K562 (cell line): ENCODE data around the gene BAIAP2. TPM values are rescaled to one million over a fixed set of nuclear protein-coding genes. Genes with fewer than 3 reads are reported as not detected.

Source experiments
- ATAC-seq: fragments of 200-7000 bp; cut with Tn5 transposase; 3 replicates; pipeline ENCODE4 v1.9.1; 2020; ENCODE audit warnings: moderate library complexity
- BruUV-seq: library from RNA; stranded (reverse); fragments of 400-500 nt; replicated peaks from 2 replicates; lab custom pipeline; 2021; lab: Mats Ljungman, UMichigan
- CTCF ChIA-PET: fragments of 300-600 bp; formaldehyde crosslinking; extraction: SDS; loops from one replicate; lab custom pipeline; 2021; ENCODE audit warnings: low intra/inter-chr PET ratio; lab: Yijun Ruan, JAX
- POLR2A ChIA-PET: fragments of 300-600, 350-650 bp; sonication (Branson Sonifier 250); formaldehyde crosslinking; extraction: SDS; loops from one replicate; lab custom pipeline; 2021; ENCODE audit warnings: antibody characterized with exemption, inconsistent platforms; lab: Yijun Ruan, JAX
- DNase-seq, 4 experiments: peaks; one replicate each; pipeline versions ENCODE4 v3.0.0 to v3.0.0-alpha.2; 2011 to 2018; ENCODE audit warnings: low spot score in 3 of 4, mixed read lengths in 3 of 4; ENCODE audit errors: extremely low read depth in 1 of 4
- FAIRE-seq: peaks from 2 replicates; lab custom pipeline; 2011; peaks lifted over from hg19 to GRCh38; lab: Jason Lieb, UNC
- H2AFZ ChIP-seq: 2 replicates; pipeline ENCODE4 v1.6.0; 2011; ENCODE audit warnings: low read depth, low read length, control low read depth, inconsistent platforms
- H3K27ac ChIP-seq: fragments of 200-600 bp; 3 replicates; pipeline ENCODE4 v1.8.0; 2011; ENCODE audit warnings: low read depth, mild to moderate bottlenecking, control low read depth, inconsistent platforms, low read length, moderate library complexity, mixed read lengths; ENCODE audit errors: extremely low read depth
- H3K27me3 ChIP-seq, 2 experiments: fragments of 300-600 bp in 1 of 2; 2 replicates in 1 of 2; 3 replicates in 1 of 2; pipeline versions ENCODE4 v1.6.0 to v1.8.0; 2011; ENCODE audit warnings: inconsistent platforms in 2 of 2, low read length in 2 of 2, mild to moderate bottlenecking in 1 of 2, mixed read lengths in 1 of 2, moderate library complexity in 1 of 2; ENCODE audit not compliant: control insufficient read depth in 2 of 2, insufficient read depth in 2 of 2
- H3K36me3 ChIP-seq: fragments of 300-600 bp; 3 replicates; pipeline ENCODE4 v1.8.0; 2011; ENCODE audit warnings: mild to moderate bottlenecking, low read length, inconsistent platforms; ENCODE audit not compliant: control insufficient read depth, insufficient read depth
- H3K4me1 ChIP-seq, 2 experiments: fragments of 200-600 bp in 1 of 2; replicated peaks in 1 of 2; 2 replicates in 1 of 2; 3 replicates in 1 of 2; pipeline versions ENCODE4 v1.5.1 to v1.8.0; 2011; ENCODE audit warnings: inconsistent platforms in 2 of 2, low read length in 2 of 2, mild to moderate bottlenecking in 1 of 2, mixed read lengths in 1 of 2, moderate library complexity in 1 of 2; ENCODE audit not compliant: control insufficient read depth in 2 of 2, insufficient read depth in 2 of 2
- H3K4me2 ChIP-seq: 2 replicates; pipeline ENCODE4 v1.6.1; 2011; ENCODE audit warnings: low read length, control low read depth, inconsistent platforms, mixed read lengths; ENCODE audit not compliant: insufficient read depth
- H3K4me3 ChIP-seq: fragments of 200-600 bp; sonication (generic), shearing (Covaris generic); 2 replicates; pipeline ENCODE4 v1.5.1; 2016; ENCODE audit warnings: control low read depth, inconsistent platforms
- H3K79me2 ChIP-seq: fragments of 200-600 bp; 3 replicates; pipeline ENCODE4 v1.8.0; 2011; ENCODE audit warnings: low read length, inconsistent platforms; ENCODE audit not compliant: control insufficient read depth, insufficient read depth
- H3K9ac ChIP-seq, 2 experiments: 2 replicates each; pipeline versions ENCODE4 v1.6.0 to v1.6.1; 2011; ENCODE audit warnings: low read depth in 2 of 2, low read length in 2 of 2, control low read depth in 1 of 2, inconsistent platforms in 1 of 2, mild to moderate bottlenecking in 1 of 2, mixed read lengths in 1 of 2; ENCODE audit not compliant: insufficient read depth in 1 of 2
- H3K9me1 ChIP-seq: one replicate; pipeline ENCODE4 v1.6.0; 2011; ENCODE audit warnings: inconsistent platforms, mild to moderate bottlenecking, low read length, moderate library complexity; ENCODE audit not compliant: control insufficient read depth, insufficient read depth
- H3K9me3 ChIP-seq: replicated peaks from 2 replicates; pipeline ENCODE4 v1.5.1; 2011; ENCODE audit warnings: low read depth, low read length, inconsistent platforms; ENCODE audit not compliant: control insufficient read depth, insufficient read depth
- H4K20me1 ChIP-seq: replicated peaks from 2 replicates; pipeline ENCODE4 v1.6.1; 2011; ENCODE audit warnings: low read length, inconsistent platforms, mixed read lengths; ENCODE audit not compliant: control insufficient read depth, insufficient read depth
- DMBX1 ChIP-seq: fragments of 250-450 bp; sonication (Bioruptor Pico); IDR thresholded peaks from 2 replicates; pipeline ENCODE4 v1.8.0; 2022; ENCODE audit warnings: inconsistent platforms, mild to moderate bottlenecking, moderate library complexity, borderline replicate concordance
- NEUROD1 ChIP-seq: fragments of 150-350 bp; IDR thresholded peaks from 2 replicates; pipeline ENCODE4 v1.6.1; 2014; ENCODE audit warnings: borderline replicate concordance, low read length, low read depth; ENCODE audit not compliant: partially characterized antibody
- POLR2G ChIP-seq: fragments of 200-400 bp; formaldehyde crosslinking; IDR thresholded peaks from 2 replicates; pipeline ENCODE4 v1.6.1; 2017; ENCODE audit warnings: low read depth, mild to moderate bottlenecking, antibody characterized with exemption, low read length, moderate library complexity
- ZNF444 ChIP-seq: fragments of 250-450 bp; sonication (Bioruptor Pico); IDR thresholded peaks from 2 replicates; pipeline ENCODE4 v1.4.0; 2020; ENCODE audit warnings: mild to moderate bottlenecking, moderate library complexity
- ZNF77 ChIP-seq: fragments of 250-450 bp; sonication (Bioruptor Pico); IDR thresholded peaks from 2 replicates; pipeline ENCODE4 v1.5.0; 2020
- ZNF778 ChIP-seq: fragments of 450-650 bp; formaldehyde crosslinking; IDR thresholded peaks from 2 replicates; pipeline ENCODE4 v1.4.0; 2020; ENCODE audit warnings: mild to moderate bottlenecking, moderate library complexity
- WGBS: fragments of 100-300 bp; shearing (Covaris generic); methylation state at CpG from one replicate; pipeline ENCODE4 v1.1.6; 2016; ENCODE audit warnings: low coverage, mixed read lengths; ENCODE audit not compliant: insufficient coverage; ENCODE audit errors: missing lambda C conversion rate; 5-methylcytosine and 5-hydroxymethylcytosine counted together
- in situ Hi-C: fragments of 300-500 bp; cut with MboI; formaldehyde crosslinking; loops from 4 replicates; pipeline ENCODE4 v1.15.0; 2018; ENCODE audit warnings: inconsistent platforms, mixed read lengths
- intact Hi-C: fragments of 100-400 bp; cut with micrococcal nuclease; formaldehyde crosslinking; loops from 2 replicates; pipeline ENCODE4 v1.14.2; 2022
- polyA plus RNA-seq, 8 experiments: library from polyadenylated mRNA; depleted of rRNA in 4 of 8; stranded (reverse) in 5 of 8; unstranded in 3 of 8; fragments of >200 nt; fragmentation: Nextera tagmentation in 2 of 8; fragmentation: Illumina TruSeq in 1 of 8; extraction: Ambion mirVana in 2 of 8; extraction: Trizol in 1 of 8; gene quantifications; 2 replicates each; pipeline versions ENCODE4 v1.2.1 to v1.2.3, GENCODE V29; 2011 to 2014; ENCODE audit warnings: inconsistent platforms in 1 of 8, missing spikeins in 1 of 8
- total RNA-seq, 7 experiments: library from RNA; depleted of rRNA in 6 of 7; stranded (reverse); fragments of >200 nt in 6 of 7; fragmentation: Illumina TruSeq in 2 of 7; extraction: Trizol in 2 of 7; gene quantifications; 2 replicates each; pipeline versions ENCODE4 v1.2.1 to v1.2.3, GENCODE V29; 2011 to 2021; ENCODE audit warnings: low replicate concordance in 1 of 7

BAIAP2 gene
- total and polyA plus RNA-seq, 9 of the 15 experiments (the other 6 are each of a cell fraction or from before 2014, with no cell fraction given), result 2.3 to 51.6 (median 18.4) TPM

GRCh38 chr17:81091774-81092517 is 57.0 kb downstream of the BAIAP2 start:
- H3K36me3 ChIP-seq, result peaks cover 45% of the 10 kb centered on the region; the same call in 2 of the 3 replicates
- ATAC-seq (no peak), FAIRE-seq (no peak), DNase-seq (no peak)
- H3K9me1 ChIP-seq, result peaks cover 5% of the 10 kb centered on the region
- no peak overlapping the region for H3K9ac ChIP-seq
- 87% methylated on average over 15 of the region's 23 CpGs for WGBS
- POLR2A ChIA-PET, result interaction anchor here (1.0 to 1.1 kb wide), 2 partner anchors 50 to 74 kb away, joined by 3 read pairs; no protein-coding TSS in a partner anchor
- peaks cover 47 to 87% of the 10 kb centered on the region in 2 experiments for H3K4me1 ChIP-seq
- TF ChIP-seq POLR2G, result peak; percentile 37; the same call in 1 of the 2 replicates
- TF ChIP-seq NEUROD1, result no peak
- no peak for TF ChIP-seq ZNF778
- TF ChIP-seq DMBX1 (CRISPR knock-in tag), result no peak
- TF ChIP-seq ZNF77 (CRISPR knock-in tag), result no peak
- no peak for TF ChIP-seq ZNF444 (CRISPR knock-in tag)
- H3K27me3 ChIP-seq, result no peaks in the 10 kb centered on the region
- H3K27ac ChIP-seq, result no peak overlapping the region
- no peak overlapping the region for H2AFZ ChIP-seq
- CTCF ChIA-PET, result no interaction called here
- no peaks in the 10 kb centered on the region for H3K9me3 ChIP-seq
- no TSS peak for BruUV-seq
- no peak overlapping the region for H3K4me3 ChIP-seq
- H4K20me1 ChIP-seq, result 0 out of 2 replicates have a peak, but pooled peaks cover 7% of the 10 kb centered on the region
- H3K4me2 ChIP-seq, result no peak overlapping the region
- H3K79me2 ChIP-seq, result no peaks in the 10 kb centered on the region
- in situ Hi-C loops (no loop called here), intact Hi-C loops (loop anchor here (2.0 kb wide), 1 partner anchor 35 kb away; no protein-coding TSS in a partner anchor)
